Smooth muscle cell (in vitro differentiated cells): ENCODE data around the gene KCNJ18. TPM values are rescaled to one million over a fixed set of nuclear protein-coding genes. Genes with fewer than 3 reads are reported as not detected.
"Not testable (repeated sequence)": the region's sequence is repeated elsewhere in the genome, so short reads cannot be mapped to it uniquely, and the experiment has no call there.

Source experiments
- DNase-seq: peaks from one replicate; lab custom pipeline; 2025; ENCODE audit not compliant: unreplicated experiment; lab: John Stamatoyannopoulos, UW
- H2AFZ ChIP-seq: fragments of 200-600 bp; sonication (generic); 2 replicates; pipeline ENCODE4 v1.6.0; 2016; ENCODE audit warnings: antibody characterized with exemption, low read depth, mild to moderate bottlenecking
- H3F3A ChIP-seq: fragments of 200-600 bp; sonication (generic); 2 replicates; pipeline ENCODE4 v1.6.0; 2017; ENCODE audit warnings: antibody characterized with exemption, low read depth
- H3K27ac ChIP-seq: fragments of 200-600 bp; sonication (generic); 2 replicates; pipeline ENCODE4 v1.5.1; 2016; ENCODE audit warnings: low read depth, mild to moderate bottlenecking
- H3K27me3 ChIP-seq: fragments of 200-600 bp; sonication (generic); 2 replicates; pipeline ENCODE4 v1.6.1; 2016; ENCODE audit warnings: low read depth, mild to moderate bottlenecking
- H3K36me3 ChIP-seq: fragments of 200-600 bp; sonication (generic); 2 replicates; pipeline ENCODE4 v1.5.1; 2016; ENCODE audit warnings: low read depth
- H3K4me1 ChIP-seq: fragments of 200-600 bp; sonication (generic); 2 replicates; pipeline ENCODE4 v1.5.1; 2016; ENCODE audit warnings: low read depth
- H3K4me2 ChIP-seq: fragments of 200-600 bp; sonication (generic); 2 replicates; pipeline ENCODE4 v1.6.0; 2016; ENCODE audit warnings: mild to moderate bottlenecking
- H3K4me3 ChIP-seq: fragments of 200-600 bp; sonication (generic); 2 replicates; pipeline ENCODE4 v1.5.1; 2016; ENCODE audit warnings: mild to moderate bottlenecking
- H3K79me2 ChIP-seq: fragments of 200-600 bp; sonication (generic); 2 replicates; pipeline ENCODE4 v1.6.0; 2016; ENCODE audit warnings: low read depth, mild to moderate bottlenecking
- H3K9ac ChIP-seq: fragments of 200-600 bp; sonication (generic); 2 replicates; pipeline ENCODE4 v1.6.0; 2016; ENCODE audit warnings: low read depth
- H3K9me3 ChIP-seq: fragments of 200-600 bp; sonication (generic); replicated peaks from 2 replicates; pipeline ENCODE4 v1.5.1; 2016; ENCODE audit warnings: low read depth
- H4K20me1 ChIP-seq: fragments of 200-600 bp; sonication (generic); 2 replicates; pipeline ENCODE4 v1.6.0; 2016; ENCODE audit warnings: low read depth
- CTCF ChIP-seq: fragments of 200-600 bp; sonication (generic); IDR thresholded peaks from 2 replicates; pipeline ENCODE4 v1.5.1; 2017; ENCODE audit warnings: borderline replicate concordance, mild to moderate bottlenecking, antibody characterized with exemption; ENCODE audit not compliant: insufficient read depth, poor library complexity, severe bottlenecking
- WGBS: methylation state at CpG from one replicate; pipeline ENCODE4 v1.1.7; 2016; ENCODE audit warnings: low lambda C conversion rate; 5-methylcytosine and 5-hydroxymethylcytosine counted together
- polyA plus RNA-seq: library from polyadenylated mRNA; unstranded; fragments of >200 nt; fragmentation: Nextera tagmentation; extraction: Ambion mirVana; gene quantifications from 2 replicates; pipeline ENCODE4 v1.2.1, GENCODE V29; 2016
- total RNA-seq: library from RNA; depleted of rRNA; stranded (reverse); fragments of >200 nt; gene quantifications from 2 replicates; pipeline ENCODE4 v1.2.3, GENCODE V29; 2014

The KCNJ18 gene
- total and polyA plus RNA-seq, 2 experiments from 2014 or later = not detected

GRCh38 chr17:21688293-21688949 is 3.9 kb upstream of the KCNJ18 start:
- Histone ChIP-seq H3K4me3 (no peak overlapping the region), H3K27ac (no peak overlapping the region), H3K79me2 (no peaks in the 10 kb centered on the region), H3K27me3 (no peaks in the 10 kb centered on the region), H3K4me2 (no peak overlapping the region), H3K9ac (no peak overlapping the region), H3K4me1 (no peaks in the 10 kb centered on the region), H3K9me3 (no peaks in the 10 kb centered on the region), H3F3A (no peaks in the 10 kb centered on the region), H4K20me1 (no peaks in the 10 kb centered on the region), H3K36me3 (no peaks in the 10 kb centered on the region), H2AFZ (no peak overlapping the region)
- no peak for DNase-seq
- no peak for TF ChIP-seq CTCF
- 78% methylated on average over 11 of the region's 11 CpGs for WGBS

- H4K20me1 ChIP-seq = no peaks in the 10 kb centered on the region
- no peak overlapping the region for H3K9ac ChIP-seq
- 55% methylated on average over 7 of the region's 7 CpGs for WGBS
Measured at GRCh38 chr17:21689604-21690003, 2.7 kb upstream of the KCNJ18 start.

GRCh38 chr17:21690811-21691210 is 1.5 kb upstream of the KCNJ18 start:
- not testable (repeated sequence) for H3K27ac ChIP-seq, H3K9me3 ChIP-seq, H3K36me3 ChIP-seq, H3K4me3 ChIP-seq, H3K4me2 ChIP-seq, H3K4me1 ChIP-seq, H3K79me2 ChIP-seq, H4K20me1 ChIP-seq, H3K27me3 ChIP-seq, H2AFZ ChIP-seq, DNase-seq, H3F3A ChIP-seq, H3K9ac ChIP-seq
- 40% methylated on average over 2 of the region's 2 CpGs for WGBS

More at GRCh38 chr17:21689604-21690003, 2.7 kb upstream of the KCNJ18 start:
- Histone ChIP-seq H2AFZ (no peak overlapping the region), H3K27ac (no peak overlapping the region), H3K9me3 (no peaks in the 10 kb centered on the region), H3K4me3 (no peak overlapping the region), H3K27me3 (no peaks in the 10 kb centered on the region), H3K4me2 (no peak overlapping the region), H3K4me1 (no peaks in the 10 kb centered on the region), H3F3A (no peaks in the 10 kb centered on the region), H3K79me2 (no peaks in the 10 kb centered on the region), H3K36me3 (no peaks in the 10 kb centered on the region)
- TF ChIP-seq CTCF = no peak
- DNase-seq = no peak

- not testable (repeated sequence) for H3K36me3 ChIP-seq, DNase-seq, H2AFZ ChIP-seq, H3K27me3 ChIP-seq, H3K79me2 ChIP-seq, H3K9me3 ChIP-seq, H3K27ac ChIP-seq, H3K9ac ChIP-seq, H4K20me1 ChIP-seq, H3K4me3 ChIP-seq, H3F3A ChIP-seq, H3K4me2 ChIP-seq, H3K4me1 ChIP-seq
- WGBS = 68% methylated on average over 6 of the region's 6 CpGs
Measured at GRCh38 chr17:21691481-21691880, 842 bp upstream of the KCNJ18 start.

GRCh38 chr17:21692704-21693065 is 362 bp downstream of the KCNJ18 start:
- not testable (repeated sequence) for DNase-seq, H3K4me3 ChIP-seq, H3K9ac ChIP-seq, H3K27ac ChIP-seq, H3K9me3 ChIP-seq, H3K79me2 ChIP-seq, H3K4me1 ChIP-seq, H3K4me2 ChIP-seq, H3K36me3 ChIP-seq, H2AFZ ChIP-seq, H3F3A ChIP-seq, H4K20me1 ChIP-seq, H3K27me3 ChIP-seq
- 68% methylated on average over 12 of the region's 12 CpGs for WGBS

- not testable (repeated sequence) for H3K9ac ChIP-seq, H2AFZ ChIP-seq, H3K27me3 ChIP-seq, DNase-seq, H3K9me3 ChIP-seq, H3K4me2 ChIP-seq, H3F3A ChIP-seq, H3K27ac ChIP-seq, H3K4me1 ChIP-seq, H3K36me3 ChIP-seq, H3K4me3 ChIP-seq, H4K20me1 ChIP-seq, H3K79me2 ChIP-seq
- WGBS = 65% methylated on average over 6 of the region's 6 CpGs
Measured at GRCh38 chr17:21693391-21693796, 1.1 kb downstream of the KCNJ18 start.

- WGBS = 75% methylated on average over 4 of the region's 4 CpGs
- not testable (repeated sequence) for H4K20me1 ChIP-seq, H3K4me1 ChIP-seq, H3K9ac ChIP-seq, H3K27me3 ChIP-seq, H3K9me3 ChIP-seq, H3K36me3 ChIP-seq, H3K79me2 ChIP-seq, DNase-seq, H3K4me3 ChIP-seq, H3K4me2 ChIP-seq, H3K27ac ChIP-seq, H2AFZ ChIP-seq, H3F3A ChIP-seq
Measured at GRCh38 chr17:21693937-21694336, 1.6 kb downstream of the KCNJ18 start.
